Measurements from ENCODE around the gene USP24. TPM values are rescaled to one million over a fixed set of nuclear protein-coding genes. Genes with fewer than 3 reads are reported as not detected.

The USP24 gene
- total and polyA plus RNA-seq, 3 donors from 2014 or later = 20.2 to 50.9 (median 50.3) TPM

- 90 to 93% methylated on average over 9 to 14 of the region's 14 CpGs for WGBS, 2 donors
- Histone ChIP-seq H3K9me3 (no peaks in the 10 kb centered on the region), H3K27me3 (no peaks in the 10 kb centered on the region), H3K27ac (no peak overlapping the region), H3K36me3 (ENCODE audit: low read depth, missing control alignments) (no peaks in the 10 kb centered on the region), H3K4me1 (no peaks in the 10 kb centered on the region), H3K4me3 (no peak overlapping the region)
- no peak for TF ChIP-seq CTCF (IDR thresholded peaks at IDR 0.05)
- no peak for TF ChIP-seq POLR2A (IDR thresholded peaks at IDR 0.05)
- intact Hi-C loops (cut with DNase I; ENCODE audit: low total_unique reads) = no loop called here
- no peak for DNase-seq
These were observed 155.6 kb downstream of the USP24 start for GRCh38 chr1:55059302-55060132.

GRCh38 chr1:55057956-55058298, 157.2 kb downstream of the USP24 start:
- no peak for DNase-seq
- H3K27me3 ChIP-seq = no peaks in the 10 kb centered on the region
- WGBS, 2 donors = 98% methylated on average over 6 of the region's 6 CpGs; no CpG with 5 or more reads in 1 of the 2 donors
- no peaks in the 10 kb centered on the region for H3K36me3 ChIP-seq (ENCODE audit: low read depth, missing control alignments)
- TF ChIP-seq CTCF (IDR thresholded peaks at IDR 0.05) = no peak
- TF ChIP-seq POLR2A (IDR thresholded peaks at IDR 0.05) = no peak
- no peaks in the 10 kb centered on the region for H3K9me3 ChIP-seq
- H3K4me3 ChIP-seq = no peak overlapping the region
- no peaks in the 10 kb centered on the region for H3K4me1 ChIP-seq
- intact Hi-C loops (cut with DNase I; ENCODE audit: low total_unique reads) = no loop called here
- H3K27ac ChIP-seq = no peak overlapping the region

GRCh38 chr1:55057270-55057955, 157.8 kb downstream of the USP24 start:
- no peaks in the 10 kb centered on the region for H3K36me3 ChIP-seq (ENCODE audit: low read depth, missing control alignments)
- no peaks in the 10 kb centered on the region for H3K4me1 ChIP-seq
- TF ChIP-seq CTCF (IDR thresholded peaks at IDR 0.05) (no peak), POLR2A (IDR thresholded peaks at IDR 0.05) (no peak)
- H3K27ac ChIP-seq = no peak overlapping the region
- no peak for DNase-seq
- intact Hi-C loops (cut with DNase I; ENCODE audit: low total_unique reads) = no loop called here
- H3K9me3 ChIP-seq = no peaks in the 10 kb centered on the region
- H3K4me3 ChIP-seq = no peak overlapping the region
- no peaks in the 10 kb centered on the region for H3K27me3 ChIP-seq
- 85 to 89% methylated on average over 14 to 15 of the region's 15 CpGs for WGBS, 2 donors

GRCh38 chr1:55056632-55056992, 158.6 kb downstream of the USP24 start:
- Histone ChIP-seq H3K36me3 (ENCODE audit: low read depth, missing control alignments) (no peaks in the 10 kb centered on the region), H3K4me3 (peak overlapping the region; percentile 34 to 37), H3K9me3 (no peaks in the 10 kb centered on the region), H3K4me1 (no peaks in the 10 kb centered on the region), H3K27ac (no peak overlapping the region), H3K27me3 (no peaks in the 10 kb centered on the region)
- 84 to 96% methylated on average over 17 to 18 of the region's 20 CpGs for WGBS, 2 donors
- DNase-seq = no peak
- intact Hi-C loops (cut with DNase I; ENCODE audit: low total_unique reads) = no loop called here
- TF ChIP-seq CTCF (IDR thresholded peaks at IDR 0.05) = no peak
- TF ChIP-seq POLR2A (IDR thresholded peaks at IDR 0.05) = no peak
